Keratinocyte (primary cell): Measurements from ENCODE around the gene AMZ1. TPM values are rescaled to one million over a fixed set of nuclear protein-coding genes. Genes with fewer than 3 reads are reported as not detected.
A peak's percentile ranks its signal among the peaks of the same experiment; 100 is the strongest.

Source experiments
- DNase-seq: peaks from one replicate; pipeline ENCODE4 v3.0.0-alpha.2; 2011; ENCODE audit warnings: low read depth, missing footprints, low spot score
- FAIRE-seq: peaks from 2 replicates; lab custom pipeline; 2011; peaks lifted over from hg19 to GRCh38; lab: Jason Lieb, UNC
- H2AFZ ChIP-seq: 2 replicates; pipeline ENCODE4 v1.6.0; 2012; ENCODE audit warnings: low read length, control low read depth, inconsistent platforms; ENCODE audit not compliant: control insufficient read depth
- H3K27ac ChIP-seq: 2 replicates; pipeline ENCODE4 v1.5.1; 2011; ENCODE audit warnings: low read length; ENCODE audit not compliant: control insufficient read depth, insufficient read depth
- H3K27me3 ChIP-seq: 3 replicates; pipeline ENCODE4 v1.6.0; 2011; ENCODE audit warnings: low read length; ENCODE audit not compliant: control insufficient read depth, insufficient read depth; ENCODE audit errors: extremely low read depth
- H3K36me3 ChIP-seq, 2 experiments: 2 replicates in 1 of 2; 3 replicates in 1 of 2; pipeline ENCODE4 v1.5.1; 2011; ENCODE audit warnings: low read length in 2 of 2, mild to moderate bottlenecking in 1 of 2; ENCODE audit not compliant: control insufficient read depth in 2 of 2, insufficient read depth in 2 of 2; ENCODE audit errors: extremely low read depth in 1 of 2
- H3K4me1 ChIP-seq: 3 replicates; pipeline ENCODE4 v1.5.1; 2011; ENCODE audit warnings: low read length; ENCODE audit not compliant: control insufficient read depth, insufficient read depth; ENCODE audit errors: extremely low read depth
- H3K4me2 ChIP-seq: 3 replicates; pipeline ENCODE4 v1.6.0; 2011; ENCODE audit warnings: low read depth, low read length; ENCODE audit not compliant: control insufficient read depth, insufficient read depth; ENCODE audit errors: extremely low read depth
- H3K4me3 ChIP-seq, 3 experiments: fragments of 200-600 bp in 1 of 3; sonication (generic) in 1 of 3; 2 replicates in 2 of 3; 3 replicates in 1 of 3; pipeline ENCODE4 v1.5.1; 2011 to 2016; ENCODE audit warnings: low read length in 3 of 3, mild to moderate bottlenecking in 3 of 3, control low read depth in 2 of 3, inconsistent platforms in 1 of 3, low read depth in 1 of 3, mixed read lengths in 1 of 3, mixed run types in 1 of 3, moderate library complexity in 1 of 3; ENCODE audit not compliant: control insufficient read depth in 2 of 3, insufficient read depth in 2 of 3; ENCODE audit errors: extremely low read depth in 1 of 3
- H3K79me2 ChIP-seq: 2 replicates; pipeline ENCODE4 v1.6.0; 2012; ENCODE audit warnings: low read length; ENCODE audit not compliant: control insufficient read depth, insufficient read depth
- H3K9ac ChIP-seq: 3 replicates; pipeline ENCODE4 v1.6.0; 2011; ENCODE audit warnings: low read length; ENCODE audit not compliant: control insufficient read depth, insufficient read depth; ENCODE audit errors: extremely low read depth
- H3K9me1 ChIP-seq: 3 replicates; pipeline ENCODE4 v1.6.0; 2011; ENCODE audit warnings: low read length; ENCODE audit not compliant: control insufficient read depth, insufficient read depth; ENCODE audit errors: extremely low read depth
- H3K9me3 ChIP-seq: 2 replicates; pipeline ENCODE4 v1.5.1; 2012; ENCODE audit warnings: low read depth, low read length; ENCODE audit not compliant: control insufficient read depth
- H4K20me1 ChIP-seq: 3 replicates; pipeline ENCODE4 v1.6.0; 2011; ENCODE audit warnings: low read length; ENCODE audit not compliant: control insufficient read depth, insufficient read depth; ENCODE audit errors: extremely low read depth
- CTCF ChIP-seq, 3 experiments: IDR thresholded peaks in 1 of 3; conservative IDR thresholded peaks in 1 of 3; optimal IDR thresholded peaks in 1 of 3; 2 replicates in 2 of 3; 3 replicates in 1 of 3; pipeline versions ENCODE3 to v1.5.1; 2011; ENCODE audit warnings: low read length in 3 of 3, mild to moderate bottlenecking in 3 of 3, moderate library complexity in 2 of 3, control low read depth in 1 of 3, inconsistent platforms in 1 of 3; ENCODE audit not compliant: insufficient read depth in 2 of 3; ENCODE audit errors: extremely low read depth in 1 of 3
- EZH2 ChIP-seq: IDR thresholded peaks from one replicate; pipeline ENCODE4 v1.6.1; 2012; ENCODE audit warnings: inconsistent platforms, mild to moderate bottlenecking, low read length, moderate library complexity
- dilution Hi-C: fragments of 300-500 bp; cut with MboI; formaldehyde crosslinking; loops from one replicate; pipeline ENCODE4 v1.7.0; 2020; ENCODE audit warnings: low sequenced_read_pairs; ENCODE audit not compliant: extremely low pct_ligation_motif_present
- polyA plus RNA-seq, 5 experiments: library from polyadenylated mRNA; depleted of rRNA in 3 of 5; stranded (reverse) in 3 of 5; stranded (forward) in 1 of 5; unstranded in 1 of 5; fragments of >200 nt; gene quantifications; 1 replicate in 1 of 5; 2 replicates in 3 of 5; 3 replicates in 1 of 5; pipeline versions ENCODE4 v1.2.1 to v1.2.3, GENCODE V29; 2011 to 2012; ENCODE audit warnings: missing spikeins in 2 of 5, low read depth in 1 of 5, low replicate concordance in 1 of 5

Gene AMZ1
- polyA plus RNA-seq, 1 donor (not counting 4 experiments of a cell fraction or from before 2014, with no cell fraction given), result 0.04 TPM

GRCh38 chr7:2661602-2662272 is 26.3 kb upstream of the AMZ1 start:
- H3K4me2 ChIP-seq, result no peak overlapping the region
- DNase-seq, result no peak
- no peaks in the 10 kb centered on the region for H4K20me1 ChIP-seq

GRCh38 chr7:2662273-2663120 is 25.5 kb upstream of the AMZ1 start:
- no peak overlapping the region for H3K9ac ChIP-seq
- H3K79me2 ChIP-seq, result no peaks in the 10 kb centered on the region
- H3K27ac ChIP-seq, result no peak overlapping the region
- H3K4me1 ChIP-seq, result peaks cover 3% of the 10 kb centered on the region
- peaks cover 13% of the 10 kb centered on the region for H3K27me3 ChIP-seq
- no peak overlapping the region for H3K4me3 ChIP-seq
- H3K9me1 ChIP-seq, result no peaks in the 10 kb centered on the region
- no peak overlapping the region for H3K4me2 ChIP-seq
- DNase-seq, result no peak
- FAIRE-seq, result no peak
- H2AFZ ChIP-seq, result no peak overlapping the region
- no peaks in the 10 kb centered on the region for H3K9me3 ChIP-seq
- H3K36me3 ChIP-seq, result peaks cover 0 to 10% of the 10 kb centered on the region in 2 experiments
- H4K20me1 ChIP-seq, result no peaks in the 10 kb centered on the region
- TF ChIP-seq CTCF (optimal IDR thresholded peaks at IDR 0.05 in 1 of 3, IDR thresholded peaks at IDR 0.05 in 1 of 3, conservative IDR thresholded peaks at IDR 0.05 in 1 of 3; ENCODE audit: extremely low read depth in 1 of 3, insufficient read depth in 2 of 3, low read length in 3 of 3) (no peak), EZH2 (no peak)
- dilution Hi-C loops, result no loop called here

More at GRCh38 chr7:2661602-2662272, 26.3 kb upstream of the AMZ1 start:
- Histone ChIP-seq H3K4me1 (peaks cover 3% of the 10 kb centered on the region), H3K36me3 (peaks cover 2 to 13% of the 10 kb centered on the region in 2 experiments), H3K79me2 (no peaks in the 10 kb centered on the region), H3K9ac (no peak overlapping the region), H3K9me3 (no peaks in the 10 kb centered on the region), H3K27ac (no peak overlapping the region), H3K9me1 (no peaks in the 10 kb centered on the region), H3K4me3 (no peak overlapping the region), H3K27me3 (peaks cover 7% of the 10 kb centered on the region), H2AFZ (no peak overlapping the region)
- no peak for FAIRE-seq
- dilution Hi-C loops, result no loop called here
- TF ChIP-seq CTCF (optimal IDR thresholded peaks at IDR 0.05 in 1 of 3, IDR thresholded peaks at IDR 0.05 in 1 of 3, conservative IDR thresholded peaks at IDR 0.05 in 1 of 3; ENCODE audit: extremely low read depth in 1 of 3, insufficient read depth in 2 of 3, low read length in 3 of 3) (peak in 2 of 3 experiments; percentile 36 to 41), EZH2 (no peak)
